HUES6 (cell line): ENCODE data around the gene CTXN1.

Source experiments
- H3K27ac ChIP-seq: 2 replicates; pipeline ENCODE4 v1.7.0; 2013; ENCODE audit warnings: low read depth, mild to moderate bottlenecking, low read length, inconsistent platforms
- H3K27me3 ChIP-seq: 2 replicates; pipeline ENCODE4 v1.6.1; 2013; ENCODE audit warnings: low read length; ENCODE audit not compliant: control insufficient read depth, insufficient read depth
- H3K36me3 ChIP-seq: 2 replicates; pipeline ENCODE4 v1.6.1; 2013; ENCODE audit warnings: low read length; ENCODE audit not compliant: control insufficient read depth, insufficient read depth
- H3K4me1 ChIP-seq: 2 replicates; pipeline ENCODE4 v1.6.1; 2013; ENCODE audit warnings: low read length; ENCODE audit not compliant: control insufficient read depth, insufficient read depth
- H3K4me3 ChIP-seq: 2 replicates; pipeline ENCODE4 v1.5.1; 2013; ENCODE audit warnings: low read depth, low read length
- H3K9ac ChIP-seq: one replicate; pipeline ENCODE4 v1.6.1; 2013; ENCODE audit warnings: mild to moderate bottlenecking, low read length
- H3K9me3 ChIP-seq: 2 replicates; pipeline ENCODE4 v1.6.1; 2013; ENCODE audit warnings: low read depth, low read length; ENCODE audit not compliant: control insufficient read depth, insufficient read depth

The CTXN1 gene

DNA sequence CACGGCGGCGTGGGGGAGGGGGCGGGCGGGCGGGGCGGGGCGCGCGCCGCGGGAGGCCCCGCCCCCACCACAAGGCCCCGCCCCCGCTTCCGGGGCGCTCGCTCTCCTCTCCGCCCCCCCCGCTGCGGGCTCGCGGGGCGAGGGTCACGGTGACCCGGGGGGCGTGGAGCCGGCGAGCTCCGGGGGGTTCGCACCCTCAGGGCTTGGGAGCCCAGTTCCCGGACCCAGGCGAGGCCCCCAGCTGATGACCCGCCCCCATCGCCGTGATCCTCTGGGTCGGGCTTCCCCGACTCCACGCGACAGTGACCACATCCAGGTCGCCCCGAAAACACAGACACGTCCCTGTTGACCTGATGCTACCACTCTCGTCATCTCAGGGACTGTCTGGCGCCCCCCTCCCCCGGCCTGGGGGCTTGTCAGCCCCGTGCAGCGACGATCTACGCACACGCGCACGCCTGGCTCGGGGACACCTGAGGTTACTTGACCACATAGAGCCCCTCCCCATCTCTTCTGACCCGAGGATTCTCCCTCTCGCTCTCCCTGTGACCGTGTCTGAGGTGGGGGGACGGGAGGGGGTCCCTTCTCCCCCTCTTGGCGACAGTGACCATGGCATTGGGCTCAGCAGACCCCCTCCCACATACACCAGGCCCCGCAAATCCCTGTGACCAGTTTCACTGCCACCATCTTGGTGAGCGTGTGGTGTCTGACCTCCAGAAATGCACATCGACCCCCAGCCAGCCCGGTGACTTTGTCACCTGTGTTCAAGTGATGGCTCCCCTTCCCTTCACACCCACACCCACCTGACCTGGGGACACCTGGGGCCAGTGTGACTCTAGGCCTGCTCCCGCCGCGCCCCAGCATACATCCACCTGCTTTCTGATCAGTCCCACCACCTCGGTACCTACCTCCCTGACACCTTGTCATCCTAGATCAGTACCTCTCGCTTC lies 21.6 kb downstream of the CTXN1 start:
- H3K27me3 ChIP-seq: no peaks in the 10 kb centered on the region
- H3K27ac ChIP-seq: peak overlapping the region; percentile 28; the same call in 1 of the 2 replicates
- no peaks in the 10 kb centered on the region for H3K9me3 ChIP-seq
- peak overlapping the region; percentile 83 for H3K9ac ChIP-seq
- H3K4me3 ChIP-seq: peak overlapping the region; percentile 93
- H3K36me3 ChIP-seq: peaks cover 13% of the 10 kb centered on the region
- H3K4me1 ChIP-seq: peaks cover 16% of the 10 kb centered on the region

DNA sequence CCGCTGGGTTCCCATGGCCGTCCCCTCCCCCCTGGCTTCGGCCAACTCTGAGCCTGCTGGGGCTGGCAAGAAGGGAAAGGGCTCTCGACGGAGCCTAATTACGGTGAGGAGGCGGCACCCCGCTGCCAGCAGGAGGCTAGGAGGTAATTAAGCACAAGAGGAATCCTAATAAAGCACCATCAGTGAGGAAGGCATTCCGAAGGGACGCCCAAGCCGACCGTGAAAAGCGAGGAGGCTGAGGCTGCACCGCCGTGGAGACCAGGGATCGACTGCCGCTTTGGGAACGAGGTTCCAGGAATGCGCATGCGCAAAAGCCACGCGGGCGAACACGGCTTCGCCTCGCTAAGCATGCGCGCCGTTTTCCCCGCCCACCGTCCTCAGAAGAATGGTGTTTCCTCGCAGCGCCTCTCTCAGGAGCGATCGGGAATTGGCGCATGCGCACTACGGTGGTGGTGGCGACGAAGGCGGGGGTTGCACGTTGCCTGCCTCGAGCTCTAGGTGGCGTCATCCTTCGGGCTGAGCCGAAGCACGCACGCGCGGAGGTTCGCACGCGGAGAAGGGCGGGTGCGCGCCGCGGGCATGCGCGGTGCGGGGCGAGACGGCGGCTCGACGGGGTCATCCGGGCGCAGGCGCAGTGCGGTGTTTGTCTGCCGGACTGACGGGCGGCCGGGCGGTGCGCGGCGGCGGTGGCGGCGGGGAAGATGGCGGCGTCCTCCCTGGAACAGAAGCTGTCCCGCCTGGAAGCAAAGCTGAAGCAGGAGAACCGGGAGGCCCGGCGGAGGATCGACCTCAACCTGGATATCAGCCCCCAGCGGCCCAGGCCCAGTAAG lies 22.5 kb downstream of the CTXN1 start, which contains the start of gene MAP2K7:
MAP2K7 (plus strand) TSS at position 634 of the 830 bp plus-strand sequence; CDS start at position 702, 68 bp downstream.
- peak within 1 kb of the TSS; percentile 28; the same call in 1 of the 2 replicates for H3K27ac ChIP-seq
- H3K36me3 ChIP-seq: peaks cover 13% of the 10 kb centered on the region
- H3K4me1 ChIP-seq: peaks cover 16% of the 10 kb centered on the region
- no peaks in the 10 kb centered on the region for H3K9me3 ChIP-seq
- peak within 1 kb of the TSS; percentile 83 for H3K9ac ChIP-seq
- peak within 1 kb of the TSS; percentile 93 for H3K4me3 ChIP-seq
- H3K27me3 ChIP-seq: no peaks in the 10 kb centered on the region

DNA sequence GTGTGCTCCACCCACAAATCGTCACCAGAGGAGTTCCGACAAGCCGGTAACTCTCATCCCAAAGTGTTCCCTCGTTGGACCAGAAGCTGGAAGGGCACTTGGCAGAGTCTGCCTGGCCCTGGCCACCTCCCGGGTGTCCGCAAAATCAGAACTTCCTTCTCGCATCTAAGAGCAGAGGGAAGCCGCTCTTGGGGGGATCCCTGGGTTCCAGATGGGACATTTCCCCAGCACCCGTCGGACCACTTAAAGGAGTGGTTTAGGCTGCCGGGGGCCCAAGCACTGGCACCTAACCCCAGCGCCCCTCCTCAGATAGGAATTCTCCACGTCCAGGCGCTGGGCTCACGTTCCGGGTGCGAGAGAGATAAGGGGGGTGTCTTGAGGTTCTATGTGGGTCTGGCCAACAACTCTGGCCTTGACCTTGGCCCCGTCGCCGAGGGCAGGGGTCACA lies 23.1 kb downstream of the CTXN1 start:
- peak overlapping the region; percentile 23; the same call in 1 of the 2 replicates for H3K27ac ChIP-seq
- peaks cover 13% of the 10 kb centered on the region for H3K36me3 ChIP-seq
- no peaks in the 10 kb centered on the region for H3K9me3 ChIP-seq
- peak overlapping the region; percentile 61 for H3K4me3 ChIP-seq
- peak overlapping the region; percentile 83 for H3K9ac ChIP-seq
- H3K4me1 ChIP-seq: peaks cover 16% of the 10 kb centered on the region
- H3K27me3 ChIP-seq: no peaks in the 10 kb centered on the region

DNA sequence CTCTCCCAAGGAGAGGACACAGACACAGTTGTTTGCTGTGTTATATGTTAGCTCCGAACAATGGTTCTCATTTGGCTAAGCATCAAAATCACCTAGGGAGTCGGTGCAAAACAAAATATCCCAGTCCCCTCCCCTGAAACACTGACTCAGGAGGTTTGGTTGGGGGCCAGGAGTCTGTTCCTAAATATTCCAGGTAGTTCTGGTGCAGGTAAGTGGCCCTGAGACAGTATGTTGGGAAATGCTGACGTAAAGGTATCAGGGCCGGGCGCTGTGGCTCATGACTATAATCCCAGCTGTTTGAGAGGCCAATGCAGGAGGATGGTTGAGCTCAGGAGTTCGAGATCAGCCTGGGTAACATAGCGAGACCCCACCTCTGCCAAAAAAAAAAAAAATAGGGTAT lies 24.6 kb downstream of the CTXN1 start:
- H3K36me3 ChIP-seq: peaks cover 13% of the 10 kb centered on the region
- H3K27me3 ChIP-seq: no peaks in the 10 kb centered on the region
- no peak overlapping the region for H3K27ac ChIP-seq

DNA sequence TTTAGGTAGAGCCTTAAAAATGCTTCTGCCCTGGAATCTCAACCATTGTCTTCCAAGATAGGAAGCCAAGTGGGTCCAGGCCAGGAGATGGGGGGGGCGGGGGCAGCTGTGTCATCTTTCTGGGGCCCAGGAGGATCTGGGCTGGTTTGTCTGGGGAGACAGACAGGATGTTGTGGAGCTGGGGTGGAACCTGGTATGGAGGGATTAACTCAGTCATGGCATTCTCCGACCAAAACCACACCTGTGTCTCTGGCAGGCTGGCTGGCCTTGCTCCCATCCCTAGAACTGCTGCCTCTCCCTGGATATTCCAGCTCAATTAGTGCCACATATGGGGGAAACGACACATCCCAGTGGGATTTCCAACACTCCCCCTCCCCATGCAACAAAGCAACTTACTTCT lies 25.0 kb downstream of the CTXN1 start:
- Histone ChIP-seq H3K9me3 (no peaks in the 10 kb centered on the region), H3K9ac (no peak overlapping the region), H3K4me1 (peaks cover 16% of the 10 kb centered on the region), H3K36me3 (peaks cover 13% of the 10 kb centered on the region), H3K27me3 (no peaks in the 10 kb centered on the region), H3K27ac (no peak overlapping the region), H3K4me3 (no peak overlapping the region)

More for the DNA sequence above, 24.6 kb downstream of the CTXN1 start:
- Histone ChIP-seq H3K9me3 (no peaks in the 10 kb centered on the region), H3K4me1 (peaks cover 16% of the 10 kb centered on the region), H3K4me3 (no peak overlapping the region), H3K9ac (no peak overlapping the region)

DNA sequence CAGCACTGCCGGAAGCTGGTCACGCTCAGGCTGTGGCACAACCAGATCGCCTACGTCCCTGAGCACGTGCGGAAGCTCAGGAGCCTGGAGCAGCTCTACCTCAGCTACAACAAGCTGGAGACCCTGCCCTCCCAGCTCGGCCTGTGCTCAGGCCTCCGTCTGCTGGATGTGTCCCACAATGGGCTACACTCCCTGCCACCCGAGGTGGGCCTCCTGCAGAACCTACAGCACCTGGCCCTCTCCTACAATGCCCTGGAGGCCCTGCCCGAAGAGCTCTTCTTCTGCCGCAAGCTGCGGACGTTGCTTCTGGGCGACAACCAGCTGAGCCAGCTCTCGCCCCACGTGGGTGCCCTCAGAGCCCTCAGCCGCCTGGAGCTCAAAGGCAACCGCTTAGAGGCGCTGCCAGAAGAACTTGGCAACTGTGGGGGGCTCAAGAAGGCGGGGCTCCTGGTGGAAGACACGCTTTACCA lies 25.5 kb downstream of the CTXN1 start:
- H3K4me3 ChIP-seq: no peak overlapping the region
- H3K9me3 ChIP-seq: no peaks in the 10 kb centered on the region
- no peak overlapping the region for H3K27ac ChIP-seq
- H3K9ac ChIP-seq: no peak overlapping the region
- peaks cover 13% of the 10 kb centered on the region for H3K36me3 ChIP-seq
- H3K4me1 ChIP-seq: peaks cover 16% of the 10 kb centered on the region
- no peaks in the 10 kb centered on the region for H3K27me3 ChIP-seq

DNA sequence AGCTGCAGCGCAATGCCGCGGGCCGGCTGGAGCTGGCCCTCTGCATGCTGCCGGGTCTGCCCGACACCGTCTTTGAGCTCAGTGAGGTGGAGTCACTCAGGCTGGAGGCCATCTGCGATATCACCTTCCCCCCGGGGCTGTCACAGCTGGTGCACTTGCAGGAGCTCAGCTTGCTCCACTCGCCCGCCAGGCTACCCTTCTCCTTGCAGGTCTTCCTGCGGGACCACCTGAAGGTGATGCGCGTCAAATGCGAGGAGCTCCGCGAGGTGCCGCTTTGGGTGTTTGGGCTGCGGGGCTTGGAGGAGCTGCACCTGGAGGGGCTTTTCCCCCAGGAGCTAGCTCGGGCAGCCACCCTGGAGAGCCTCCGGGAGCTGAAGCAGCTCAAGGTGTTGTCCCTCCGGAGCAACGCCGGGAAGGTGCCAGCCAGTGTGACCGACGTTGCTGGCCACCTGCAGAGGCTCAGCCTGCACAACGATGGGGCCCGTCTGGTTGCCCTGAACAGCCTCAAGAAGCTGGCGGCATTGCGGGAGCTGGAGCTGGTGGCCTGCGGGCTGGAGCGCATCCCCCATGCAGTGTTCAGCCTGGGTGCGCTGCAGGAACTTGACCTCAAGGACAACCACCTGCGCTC lies 26.1 kb downstream of the CTXN1 start:
- Histone ChIP-seq H3K9me3 (no peaks in the 10 kb centered on the region), H3K4me1 (peaks cover 12% of the 10 kb centered on the region), H3K9ac (no peak overlapping the region), H3K27ac (no peak overlapping the region), H3K4me3 (no peak overlapping the region), H3K27me3 (no peaks in the 10 kb centered on the region), H3K36me3 (peaks cover 13% of the 10 kb centered on the region)

DNA sequence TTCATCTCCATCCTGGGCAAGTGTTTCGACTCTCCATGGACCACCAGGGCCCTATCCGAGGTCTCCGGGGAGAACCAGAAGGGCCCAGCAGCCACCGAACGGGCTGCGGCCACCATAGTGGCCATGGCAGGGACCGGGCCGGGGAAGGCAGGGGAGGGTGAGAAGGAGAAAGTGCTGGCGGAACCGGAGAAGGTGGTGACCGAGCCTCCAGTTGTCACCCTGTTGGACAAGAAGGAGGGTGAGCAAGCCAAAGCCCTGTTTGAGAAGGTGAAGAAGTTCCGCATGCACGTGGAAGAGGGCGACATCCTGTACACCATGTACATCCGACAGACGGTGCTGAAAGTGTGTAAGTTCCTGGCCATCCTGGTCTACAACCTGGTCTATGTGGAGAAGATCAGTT lies 27.0 kb downstream of the CTXN1 start:
- no peaks in the 10 kb centered on the region for H3K27me3 ChIP-seq
- H3K27ac ChIP-seq: no peak overlapping the region
- H3K36me3 ChIP-seq: peaks cover 13% of the 10 kb centered on the region
- H3K4me3 ChIP-seq: no peak overlapping the region
- peaks cover 7% of the 10 kb centered on the region for H3K4me1 ChIP-seq
- H3K9me3 ChIP-seq: no peaks in the 10 kb centered on the region
- no peak overlapping the region for H3K9ac ChIP-seq

DNA sequence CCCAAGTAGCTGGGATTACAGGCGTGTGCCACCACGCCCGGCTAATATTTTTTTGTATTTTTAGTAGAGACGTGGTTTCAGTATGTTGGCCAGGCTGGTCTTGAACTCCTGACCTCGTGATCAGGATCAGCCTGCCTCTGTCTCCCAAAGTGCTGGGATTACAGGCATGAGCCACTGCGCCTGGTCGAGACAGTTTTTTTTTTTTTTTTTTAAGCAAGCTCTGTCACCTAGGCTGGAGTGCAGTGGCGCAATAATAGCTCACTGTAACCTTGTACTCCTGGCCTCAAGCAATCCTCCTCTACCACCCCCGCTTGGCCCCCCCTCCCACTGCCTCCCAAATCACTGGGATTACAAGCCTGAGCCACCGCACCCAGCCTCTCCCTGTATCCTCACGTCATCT lies 28.6 kb downstream of the CTXN1 start:
- Histone ChIP-seq H3K4me1 (no peaks in the 10 kb centered on the region), H3K9me3 (no peaks in the 10 kb centered on the region), H3K4me3 (no peak overlapping the region), H3K9ac (no peak overlapping the region), H3K36me3 (peaks cover 13% of the 10 kb centered on the region), H3K27ac (no peak overlapping the region), H3K27me3 (no peaks in the 10 kb centered on the region)

DNA sequence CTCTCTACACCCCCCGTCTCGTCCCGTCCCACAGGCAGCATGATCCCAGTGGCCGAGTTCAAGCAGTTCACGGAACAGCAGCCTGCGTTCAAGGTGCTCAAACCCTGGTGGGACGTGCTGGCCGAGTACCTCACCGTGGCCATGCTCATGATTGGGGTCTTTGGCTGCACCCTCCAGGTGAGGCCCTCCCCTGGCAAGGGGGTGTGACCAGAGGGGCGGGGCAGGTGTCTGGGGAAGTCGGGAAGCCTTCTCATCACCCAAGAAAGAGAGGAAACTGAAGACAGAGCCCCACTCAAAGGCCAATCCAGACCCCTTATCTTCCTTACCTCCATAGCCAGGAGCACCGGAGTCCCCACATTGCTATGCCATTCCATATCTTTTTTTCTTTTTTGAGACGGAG lies 30.4 kb downstream of the CTXN1 start:
- Histone ChIP-seq H3K9me3 (no peaks in the 10 kb centered on the region), H3K27me3 (no peaks in the 10 kb centered on the region), H3K36me3 (peaks cover 13% of the 10 kb centered on the region), H3K9ac (no peak overlapping the region), H3K4me3 (no peak overlapping the region), H3K4me1 (no peaks in the 10 kb centered on the region), H3K27ac (no peak overlapping the region)
